ENCODE data around the gene TMC6. TPM values are rescaled to one million over a fixed set of nuclear protein-coding genes. Genes with fewer than 3 reads are reported as not detected.
A peak's percentile ranks its signal among the peaks of the same experiment; 100 is the strongest.

The TMC6 gene
- total RNA-seq, 1 experiment from 2014 or later = 97.7 TPM

GRCh38 chr17:78168242-78168902 is 39.8 kb upstream of the TMC6 start, which contains the start of gene SYNGR2:
TSS of gene SYNGR2 (plus strand) at chr17:78168581. CDS start at chr17:78168617, 36 bp downstream.
- no peak within 1 kb of the TSS for H3K27ac ChIP-seq

DNA sequence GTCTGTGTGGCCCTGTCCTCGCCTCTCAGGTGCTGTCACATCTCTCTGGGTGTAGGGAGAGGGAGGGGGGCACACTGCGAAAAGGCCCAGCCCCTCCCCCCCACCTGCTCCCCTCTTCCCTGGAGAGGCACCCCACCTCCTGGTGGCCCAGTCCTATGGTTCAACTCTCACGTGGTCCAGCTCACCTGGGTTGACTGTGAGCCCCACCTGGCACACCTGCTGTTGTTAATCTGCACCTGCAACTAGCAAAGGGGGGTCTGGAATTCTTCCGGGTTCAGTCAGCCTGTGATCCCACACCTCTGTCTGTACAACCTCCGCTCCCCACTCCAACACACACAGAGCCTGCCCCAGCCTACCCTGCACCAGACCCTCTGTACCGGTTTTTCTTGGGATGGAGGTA is 37.9 kb upstream of the TMC6 start:
- CTCF ChIA-PET = no interaction called here
- no peaks in the 10 kb centered on the region for H3K9me2 ChIP-seq (ENCODE audit: insufficient read depth)
- DNase-seq = no peak
- H4K20me1 ChIP-seq (ENCODE audit: insufficient read depth) = peaks cover 7% of the 10 kb centered on the region; the same call in 1 of the 2 replicates
- no peak for TF ChIP-seq EZH2 (IDR thresholded peaks at IDR 0.05; ENCODE audit: low read depth)
- TF ChIP-seq, protein P1, sequence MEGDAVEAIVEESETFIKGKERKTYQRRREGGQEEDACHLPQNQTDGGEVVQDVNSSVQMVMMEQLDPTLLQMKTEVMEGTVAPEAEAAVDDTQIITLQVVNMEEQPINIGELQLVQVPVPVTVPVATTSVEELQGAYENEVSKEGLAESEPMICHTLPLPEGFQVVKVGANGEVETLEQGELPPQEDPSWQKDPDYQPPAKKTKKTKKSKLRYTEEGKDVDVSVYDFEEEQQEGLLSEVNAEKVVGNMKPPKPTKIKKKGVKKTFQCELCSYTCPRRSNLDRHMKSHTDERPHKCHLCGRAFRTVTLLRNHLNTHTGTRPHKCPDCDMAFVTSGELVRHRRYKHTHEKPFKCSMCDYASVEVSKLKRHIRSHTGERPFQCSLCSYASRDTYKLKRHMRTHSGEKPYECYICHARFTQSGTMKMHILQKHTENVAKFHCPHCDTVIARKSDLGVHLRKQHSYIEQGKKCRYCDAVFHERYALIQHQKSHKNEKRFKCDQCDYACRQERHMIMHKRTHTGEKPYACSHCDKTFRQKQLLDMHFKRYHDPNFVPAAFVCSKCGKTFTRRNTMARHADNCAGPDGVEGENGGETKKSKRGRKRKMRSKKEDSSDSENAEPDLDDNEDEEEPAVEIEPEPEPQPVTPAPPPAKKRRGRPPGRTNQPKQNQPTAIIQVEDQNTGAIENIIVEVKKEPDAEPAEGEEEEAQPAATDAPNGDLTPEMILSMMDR (conservative IDR thresholded peaks at IDR 0.05) = no peak
- no peaks in the 10 kb centered on the region for H3K27me3 ChIP-seq (ENCODE audit: insufficient read depth, low read depth)
- no peaks in the 10 kb centered on the region for H3K36me3 ChIP-seq (ENCODE audit: low read depth)
- H2AFZ ChIP-seq = no peak overlapping the region
- POLR2A ChIA-PET (ENCODE audit: unreplicated experiment) = no interaction called here
- H3K79me2 ChIP-seq (ENCODE audit: low read depth) = 0 out of 2 replicates have a peak, but pooled peaks cover 6% of the 10 kb centered on the region
- H3F3A ChIP-seq (ENCODE audit: insufficient read depth, low read depth) = peaks cover 15% of the 10 kb centered on the region
- no TSS peak for BruUV-seq (replicated peaks)
- H3K4me3 ChIP-seq = no peak overlapping the region
- H3K4me2 ChIP-seq = no peak overlapping the region
- H3K9me3 ChIP-seq (ENCODE audit: insufficient read depth, low read depth) = no peaks in the 10 kb centered on the region
- intact Hi-C loops (cut with micrococcal nuclease; ENCODE audit: unreplicated experiment) = no loop called here
- H3K4me1 ChIP-seq (replicated peaks; ENCODE audit: insufficient read depth) = peaks cover 5% of the 10 kb centered on the region; the same call in 1 of the 2 replicates
- H3K27ac ChIP-seq = no peak overlapping the region

More at GRCh38 chr17:78168242-78168902, 39.8 kb upstream of the TMC6 start, which contains the start of gene SYNGR2:
- peak within 1 kb of the TSS; percentile 67 for H3K4me3 ChIP-seq
- H3K4me2 ChIP-seq = peak within 1 kb of the TSS; percentile 81
- POLR2A ChIA-PET (ENCODE audit: unreplicated experiment) = no interaction called here
- no peaks in the 10 kb centered on the region for H3K27me3 ChIP-seq (ENCODE audit: insufficient read depth, low read depth)
- H3F3A ChIP-seq (ENCODE audit: insufficient read depth, low read depth) = peaks cover 15% of the 10 kb centered on the region
- H2AFZ ChIP-seq = peak within 1 kb of the TSS; percentile 58; the same call in 1 of the 2 replicates
- DNase-seq = peak; percentile 55 to 89
- peaks cover 10% of the 10 kb centered on the region; the same call in 1 of the 2 replicates for H3K4me1 ChIP-seq (replicated peaks; ENCODE audit: insufficient read depth)
- H3K79me2 ChIP-seq (ENCODE audit: low read depth) = 0 out of 2 replicates have a peak, but pooled peaks cover 6% of the 10 kb centered on the region
- BruUV-seq (replicated peaks) = no TSS peak
- H3K9me2 ChIP-seq (ENCODE audit: insufficient read depth) = no peaks in the 10 kb centered on the region
- peaks cover 7% of the 10 kb centered on the region; the same call in 1 of the 2 replicates for H4K20me1 ChIP-seq (ENCODE audit: insufficient read depth)
- H3K36me3 ChIP-seq (ENCODE audit: low read depth) = no peaks in the 10 kb centered on the region
- H3K9me3 ChIP-seq (ENCODE audit: insufficient read depth, low read depth) = no peaks in the 10 kb centered on the region
- intact Hi-C loops (cut with micrococcal nuclease; ENCODE audit: unreplicated experiment) = no loop called here
- CTCF ChIA-PET = interaction anchor here (0.6 to 1.1 kb wide), 3 partner anchors 18 to 873 kb away, joined by 4 to 7 read pairs (median 5); partner anchors contain the start of gene TK1
- no peak for TF ChIP-seq EZH2 (IDR thresholded peaks at IDR 0.05; ENCODE audit: low read depth)
- TF ChIP-seq, protein P1 (conservative IDR thresholded peaks at IDR 0.05) = no peak

DNA sequence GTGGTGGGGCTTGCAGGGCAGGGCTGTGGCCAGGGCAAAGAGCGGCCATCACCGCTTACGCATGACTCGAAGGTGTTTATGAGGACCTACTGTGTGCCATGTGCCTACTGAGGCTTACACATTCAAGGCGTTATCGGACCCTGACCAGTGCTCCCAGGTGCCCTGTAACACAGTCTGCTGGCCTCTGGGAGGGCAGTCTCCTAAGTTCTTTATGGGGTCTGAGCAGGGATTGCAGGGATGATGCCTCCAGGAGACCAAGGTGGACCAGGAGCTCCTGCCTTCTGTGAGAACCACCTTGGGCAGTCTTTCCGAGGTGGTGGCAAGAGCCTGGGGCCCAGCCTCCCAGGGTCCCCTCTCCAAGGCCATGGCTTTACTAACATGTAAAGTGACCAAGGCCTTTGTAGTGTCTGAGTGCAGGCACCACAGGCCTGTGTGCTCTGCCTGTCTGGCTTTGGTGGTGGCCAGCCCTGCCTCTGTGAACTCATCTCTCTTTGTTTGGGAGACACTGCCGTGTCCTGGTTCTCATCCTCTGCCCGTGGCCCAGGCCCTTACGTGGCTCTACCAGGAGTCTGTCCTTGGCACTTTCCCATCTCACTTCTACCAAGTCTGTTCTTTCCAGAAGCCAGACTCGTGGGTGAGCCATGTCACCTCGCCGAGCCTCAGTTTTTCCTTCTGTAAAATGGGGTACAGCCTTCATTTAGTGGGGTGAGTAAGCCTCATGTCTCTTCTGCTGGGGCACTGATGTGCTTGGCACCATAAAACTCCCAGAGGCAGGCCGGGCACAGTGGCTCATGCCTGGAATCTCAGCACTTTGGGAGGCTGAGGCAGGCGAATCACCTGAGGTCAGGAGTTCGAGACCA is 36.4 kb upstream of the TMC6 start:
- ChIA-PET CTCF (no interaction called here), POLR2A (ENCODE audit: unreplicated experiment) (no interaction called here)
- 0 out of 2 replicates have a peak, but pooled peaks cover 4% of the 10 kb centered on the region for H3K79me2 ChIP-seq (ENCODE audit: low read depth)
- no peak overlapping the region for H3K27ac ChIP-seq
- TF ChIP-seq, protein P1 (conservative IDR thresholded peaks at IDR 0.05) = no peak
- no peak for TF ChIP-seq EZH2 (IDR thresholded peaks at IDR 0.05; ENCODE audit: low read depth)
- H3K4me1 ChIP-seq (replicated peaks; ENCODE audit: insufficient read depth) = peaks cover 5% of the 10 kb centered on the region; the same call in 1 of the 2 replicates
- H2AFZ ChIP-seq = no peak overlapping the region
- no peaks in the 10 kb centered on the region for H3K27me3 ChIP-seq (ENCODE audit: insufficient read depth, low read depth)
- intact Hi-C loops (cut with micrococcal nuclease; ENCODE audit: unreplicated experiment) = no loop called here
- no peak for DNase-seq
- H3K4me3 ChIP-seq = no peak overlapping the region
- no peaks in the 10 kb centered on the region for H3K9me2 ChIP-seq (ENCODE audit: insufficient read depth)
- no peak overlapping the region for H3K4me2 ChIP-seq
- BruUV-seq (replicated peaks) = no TSS peak
- H3F3A ChIP-seq (ENCODE audit: insufficient read depth, low read depth) = peaks cover 6% of the 10 kb centered on the region
- no peaks in the 10 kb centered on the region for H3K9me3 ChIP-seq (ENCODE audit: insufficient read depth, low read depth)
- H4K20me1 ChIP-seq (ENCODE audit: insufficient read depth) = peaks cover 6% of the 10 kb centered on the region; the same call in 1 of the 2 replicates
- H3K36me3 ChIP-seq (ENCODE audit: low read depth) = no peaks in the 10 kb centered on the region
